ENCODE measurements around the gene TIAM2.

DNA sequence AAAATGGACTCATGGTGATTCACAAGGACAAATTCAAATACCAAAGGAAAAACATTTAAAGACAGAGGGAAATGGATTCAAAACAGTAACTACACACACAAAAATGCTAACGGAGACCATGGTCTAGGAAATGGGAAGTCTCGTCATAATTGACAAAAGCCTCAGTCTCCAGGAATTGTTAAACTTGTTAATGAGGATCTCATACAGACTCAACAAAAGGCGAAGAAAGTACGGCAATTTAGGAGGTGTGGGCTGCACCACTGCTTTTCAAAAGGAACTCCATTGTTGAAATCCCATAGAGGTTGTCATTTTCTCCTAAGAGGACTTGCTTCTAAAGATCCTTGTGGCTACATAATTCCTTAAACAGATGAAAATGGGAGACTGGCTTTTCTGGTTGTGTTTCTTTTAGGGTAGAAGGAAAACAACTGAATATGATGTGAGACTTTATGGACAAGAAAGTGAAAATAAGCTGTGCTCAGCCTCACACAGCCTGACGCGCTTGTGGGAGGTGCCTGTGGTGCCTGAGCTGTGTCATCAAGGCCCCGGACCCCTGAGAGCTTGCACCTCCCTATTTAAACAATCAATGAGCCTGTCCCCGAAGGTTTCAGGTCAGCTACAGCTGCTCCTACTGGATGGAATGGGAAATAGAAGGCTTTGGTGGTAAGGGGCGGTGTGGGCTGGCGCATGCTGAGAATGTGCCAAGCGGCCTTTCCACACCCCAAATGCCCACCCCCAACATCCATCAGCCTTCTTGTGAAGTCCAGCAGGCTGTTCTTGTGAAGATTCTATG lies 266.2 kb downstream of the TIAM2 start:
- TF ChIP-seq, protein P1, sequence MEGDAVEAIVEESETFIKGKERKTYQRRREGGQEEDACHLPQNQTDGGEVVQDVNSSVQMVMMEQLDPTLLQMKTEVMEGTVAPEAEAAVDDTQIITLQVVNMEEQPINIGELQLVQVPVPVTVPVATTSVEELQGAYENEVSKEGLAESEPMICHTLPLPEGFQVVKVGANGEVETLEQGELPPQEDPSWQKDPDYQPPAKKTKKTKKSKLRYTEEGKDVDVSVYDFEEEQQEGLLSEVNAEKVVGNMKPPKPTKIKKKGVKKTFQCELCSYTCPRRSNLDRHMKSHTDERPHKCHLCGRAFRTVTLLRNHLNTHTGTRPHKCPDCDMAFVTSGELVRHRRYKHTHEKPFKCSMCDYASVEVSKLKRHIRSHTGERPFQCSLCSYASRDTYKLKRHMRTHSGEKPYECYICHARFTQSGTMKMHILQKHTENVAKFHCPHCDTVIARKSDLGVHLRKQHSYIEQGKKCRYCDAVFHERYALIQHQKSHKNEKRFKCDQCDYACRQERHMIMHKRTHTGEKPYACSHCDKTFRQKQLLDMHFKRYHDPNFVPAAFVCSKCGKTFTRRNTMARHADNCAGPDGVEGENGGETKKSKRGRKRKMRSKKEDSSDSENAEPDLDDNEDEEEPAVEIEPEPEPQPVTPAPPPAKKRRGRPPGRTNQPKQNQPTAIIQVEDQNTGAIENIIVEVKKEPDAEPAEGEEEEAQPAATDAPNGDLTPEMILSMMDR (IDR thresholded peaks at IDR 0.05) = no peak
- TF ChIP-seq POLR2A (IDR thresholded peaks at IDR 0.05) (no peak), EP300 (IDR thresholded peaks at IDR 0.05) (no peak)

All from upper lobe of left lung (tissue), 4 donors.